ACHN (cell line): ENCODE results near the gene TCERG1.
"Not testable (repeated sequence)": the region's sequence is repeated elsewhere in the genome, so short reads cannot be mapped to it uniquely, and the experiment has no call there.

Experiments
- DNase-seq: peaks from one replicate; pipeline ENCODE4 v3.0.0-alpha.2; 2015
- in situ Hi-C: cut with HindIII; loops from 2 replicates; pipeline ENCODE4 v1.10.0; 2017; ENCODE audit warnings: low sequenced_read_pairs, low pct_ligation_motif_present, low pct_unique_long_range_greater_than_20kb

Gene TCERG1

GRCh38 chr5:146548781-146549449, 101.8 kb downstream of the TCERG1 start:
- no peak for DNase-seq
- in situ Hi-C loops: no loop called here

- in situ Hi-C loops: no loop called here
Measured at GRCh38 chr5:146549615-146550014, 102.5 kb downstream of the TCERG1 start.

GRCh38 chr5:146553446-146553845, 106.3 kb downstream of the TCERG1 start:
- in situ Hi-C loops: no loop called here
- no peak for DNase-seq

More at GRCh38 chr5:146549615-146550014, 102.5 kb downstream of the TCERG1 start:
- no peak for DNase-seq

- in situ Hi-C loops: not testable (repeated sequence)
Measured at GRCh38 chr5:146556884-146557283, 109.8 kb downstream of the TCERG1 start.

GRCh38 chr5:146560205-146560812, 113.2 kb downstream of the TCERG1 start:
- in situ Hi-C loops: no loop called here
- peak; percentile 46 for DNase-seq

More at GRCh38 chr5:146556884-146557283, 109.8 kb downstream of the TCERG1 start:
- not testable (repeated sequence) for DNase-seq
